Keratinocyte (primary cell): ENCODE measurements around the gene HMX3.
A peak's percentile ranks its signal among the peaks of the same experiment; 100 is the strongest.

ENCODE experiments used
- EZH2 ChIP-seq: IDR thresholded peaks from one replicate; pipeline ENCODE4 v1.6.1; 2012; ENCODE audit warnings: inconsistent platforms, mild to moderate bottlenecking, low read length, moderate library complexity
- TF ChIP-seq, protein P1 (sequence below), 3 experiments: IDR thresholded peaks in 1 of 3; conservative IDR thresholded peaks in 1 of 3; optimal IDR thresholded peaks in 1 of 3; 2 replicates in 2 of 3; 3 replicates in 1 of 3; pipeline versions ENCODE3 to v1.5.1; 2011; ENCODE audit warnings: low read length in 3 of 3, mild to moderate bottlenecking in 3 of 3, moderate library complexity in 2 of 3, control low read depth in 1 of 3, inconsistent platforms in 1 of 3; ENCODE audit not compliant: insufficient read depth in 2 of 3; ENCODE audit errors: extremely low read depth in 1 of 3

DNA sequence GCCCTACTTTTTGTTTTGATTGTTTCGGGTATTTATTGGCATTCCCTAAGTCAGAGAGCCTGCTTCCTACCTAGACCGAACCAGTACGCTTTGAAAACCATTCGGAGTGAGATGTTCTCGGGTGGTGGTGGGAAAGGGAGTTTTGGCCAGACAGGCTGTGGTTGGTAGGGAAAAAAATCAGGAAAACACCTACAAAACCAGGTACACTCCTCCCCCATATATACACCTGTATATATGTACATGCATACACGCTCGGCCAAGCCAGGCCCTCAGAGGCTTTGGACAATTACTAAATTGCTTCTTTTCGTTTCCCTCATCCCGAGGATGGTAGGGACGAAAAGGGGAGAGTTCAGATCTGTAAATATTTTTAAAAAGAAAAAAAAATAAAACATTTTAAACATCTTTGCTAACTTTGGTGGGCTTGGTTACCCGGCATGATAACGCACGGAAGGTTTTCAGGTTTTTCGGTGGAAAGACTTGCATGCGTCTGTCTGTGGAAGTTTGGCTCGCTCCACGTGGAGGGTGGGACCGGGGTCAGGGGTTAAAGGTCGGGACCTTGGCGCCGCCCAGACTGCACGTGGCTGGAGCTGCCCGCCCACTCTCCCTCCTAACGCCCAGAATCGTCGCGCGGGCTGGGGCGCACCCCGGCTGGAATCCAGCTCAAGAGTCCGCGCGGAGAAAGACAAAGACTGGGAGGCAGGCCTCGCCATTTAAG, 14.7 kb downstream of the HMX3 start:
- TF ChIP-seq, protein P1, sequence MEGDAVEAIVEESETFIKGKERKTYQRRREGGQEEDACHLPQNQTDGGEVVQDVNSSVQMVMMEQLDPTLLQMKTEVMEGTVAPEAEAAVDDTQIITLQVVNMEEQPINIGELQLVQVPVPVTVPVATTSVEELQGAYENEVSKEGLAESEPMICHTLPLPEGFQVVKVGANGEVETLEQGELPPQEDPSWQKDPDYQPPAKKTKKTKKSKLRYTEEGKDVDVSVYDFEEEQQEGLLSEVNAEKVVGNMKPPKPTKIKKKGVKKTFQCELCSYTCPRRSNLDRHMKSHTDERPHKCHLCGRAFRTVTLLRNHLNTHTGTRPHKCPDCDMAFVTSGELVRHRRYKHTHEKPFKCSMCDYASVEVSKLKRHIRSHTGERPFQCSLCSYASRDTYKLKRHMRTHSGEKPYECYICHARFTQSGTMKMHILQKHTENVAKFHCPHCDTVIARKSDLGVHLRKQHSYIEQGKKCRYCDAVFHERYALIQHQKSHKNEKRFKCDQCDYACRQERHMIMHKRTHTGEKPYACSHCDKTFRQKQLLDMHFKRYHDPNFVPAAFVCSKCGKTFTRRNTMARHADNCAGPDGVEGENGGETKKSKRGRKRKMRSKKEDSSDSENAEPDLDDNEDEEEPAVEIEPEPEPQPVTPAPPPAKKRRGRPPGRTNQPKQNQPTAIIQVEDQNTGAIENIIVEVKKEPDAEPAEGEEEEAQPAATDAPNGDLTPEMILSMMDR (optimal IDR thresholded peaks at IDR 0.05 in 1 of 3, IDR thresholded peaks at IDR 0.05 in 1 of 3, conservative IDR thresholded peaks at IDR 0.05 in 1 of 3; ENCODE audit: extremely low read depth in 1 of 3, insufficient read depth in 2 of 3, low read length in 3 of 3): no peak
- TF ChIP-seq EZH2: peak; percentile 26
